GM19025 (cell line): ENCODE results near the gene LRRC37A3.
"Not testable (repeated sequence)": the region's sequence is repeated elsewhere in the genome, so short reads cannot be mapped to it uniquely, and the experiment has no call there.

Experiments used
- ATAC-seq: cut with Tn5 transposase; IDR thresholded peaks from one replicate; pipeline ENCODE4 v1.9.1; 2021; ENCODE audit warnings: mild to moderate bottlenecking, low read depth, moderate library complexity; ENCODE audit not compliant: unreplicated experiment

LRRC37A3 gene

GRCh38 chr17:64927444-64927843 is 8.2 kb upstream of the LRRC37A3 start:
- ATAC-seq, result not testable (repeated sequence)

DNA sequence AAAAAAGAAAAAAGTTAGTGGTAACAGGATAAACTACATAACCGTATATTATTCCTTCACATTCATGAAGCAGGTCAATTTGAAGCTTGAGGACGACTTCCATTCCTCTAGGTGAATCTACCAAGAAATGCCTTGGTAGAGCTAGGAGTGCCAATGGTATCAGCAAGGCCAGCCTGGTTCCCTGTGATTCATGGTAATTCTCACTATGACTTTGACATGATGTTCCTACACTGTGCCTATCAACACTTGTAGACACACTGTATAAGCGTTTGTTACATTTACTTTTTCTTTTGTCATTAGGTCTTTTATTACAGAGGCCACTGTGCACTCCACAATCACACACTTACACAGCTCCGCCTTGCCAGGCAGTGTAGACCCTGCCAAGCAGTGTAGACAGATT is 7.2 kb upstream of the LRRC37A3 start:
- not testable (repeated sequence) for ATAC-seq

- not testable (repeated sequence) for ATAC-seq
Observed at GRCh38 chr17:64925244-64925643, 6.0 kb upstream of the LRRC37A3 start.

DNA sequence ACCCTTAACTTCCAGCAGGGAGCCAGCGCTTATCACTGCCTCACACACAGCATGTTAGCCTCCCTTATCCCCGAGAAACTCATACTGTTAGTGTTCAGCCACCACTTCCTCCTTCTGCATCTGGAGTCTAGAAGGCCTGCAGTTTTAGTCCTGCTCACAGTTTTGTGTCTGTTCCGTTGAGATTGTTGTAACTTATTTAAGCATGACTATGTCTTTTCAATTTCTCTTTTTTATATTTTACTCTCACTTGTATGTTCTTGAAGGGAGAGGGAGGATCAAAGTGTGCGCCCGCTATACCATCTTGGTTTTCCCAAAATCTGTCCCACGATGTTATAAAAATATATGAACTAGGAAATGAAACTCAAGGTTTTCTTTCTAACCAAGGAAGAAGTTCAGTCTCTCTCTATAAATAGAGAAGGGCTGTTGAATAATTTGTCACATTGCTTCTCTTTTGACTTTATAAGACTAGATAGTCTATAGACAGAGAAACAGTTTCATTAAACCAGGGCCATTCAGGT is 3.8 kb upstream of the LRRC37A3 start:
- not testable (repeated sequence) for ATAC-seq

DNA sequence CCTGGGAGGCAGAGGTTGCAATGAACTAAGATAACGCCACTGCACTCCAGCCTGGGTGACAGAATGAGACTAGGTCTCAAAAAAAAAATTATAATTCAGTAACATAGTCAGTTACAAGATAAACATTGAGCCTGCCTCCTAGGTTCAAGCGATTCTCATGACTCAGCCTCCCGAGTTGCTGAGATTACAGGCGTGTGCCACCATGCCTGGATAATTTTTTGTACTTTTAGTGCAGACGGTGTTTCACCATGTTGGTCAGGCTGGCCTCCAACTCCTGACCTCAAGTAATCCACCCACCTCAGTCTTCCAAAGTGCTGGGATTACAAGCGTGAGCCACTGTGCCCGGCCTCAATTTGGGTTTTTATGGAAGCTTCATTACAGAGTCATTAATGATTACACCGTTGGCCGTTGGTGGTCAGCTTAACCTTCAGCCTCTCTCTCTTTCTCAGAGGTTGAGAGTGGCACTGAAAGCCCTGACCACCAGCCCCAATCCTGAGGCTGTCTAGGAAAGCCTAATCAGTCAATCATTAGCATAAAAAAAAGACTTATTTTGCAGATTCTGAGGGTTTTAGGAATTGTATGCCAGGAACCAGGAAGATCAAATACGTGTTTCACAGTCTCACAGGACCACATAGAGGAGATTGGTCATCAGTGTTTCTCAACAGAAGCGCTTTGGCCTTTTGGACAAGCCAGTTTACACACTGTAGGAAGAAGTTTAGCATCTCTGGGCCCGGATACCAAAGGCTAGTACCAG is 1.3 kb upstream of the LRRC37A3 start:
- ATAC-seq, result no peak

- ATAC-seq, result no peak
Observed at GRCh38 chr17:64920026-64920418, 744 bp upstream of the LRRC37A3 start.

DNA sequence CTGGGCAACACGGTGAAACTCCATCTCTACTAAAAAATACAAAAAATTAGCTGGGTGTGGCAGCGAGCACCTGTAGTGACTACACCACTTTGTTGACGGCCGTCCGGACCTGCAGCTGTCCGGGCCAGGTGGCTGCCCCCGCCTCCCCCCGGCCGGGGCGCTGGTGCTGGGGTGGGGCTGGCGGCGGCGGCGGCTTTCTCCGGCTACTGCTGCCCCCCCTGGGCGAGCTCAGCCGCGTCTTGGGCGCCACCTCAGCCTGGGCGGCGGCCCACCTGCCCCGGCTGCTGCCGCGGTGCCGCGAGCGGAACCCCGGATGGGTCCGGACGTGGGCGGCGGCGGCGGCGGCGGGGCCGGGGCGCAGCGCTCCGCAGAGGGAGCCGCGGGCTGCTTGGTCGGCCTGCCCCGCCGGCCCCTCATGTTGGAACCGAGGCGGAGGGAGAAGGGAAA is 413 bp downstream of the LRRC37A3 start:
- peak; percentile 51 for ATAC-seq

GRCh38 chr17:64917540-64917939 is 1.7 kb downstream of the LRRC37A3 start:
- not testable (repeated sequence) for ATAC-seq

GRCh38 chr17:64915244-64915643 is 4.0 kb downstream of the LRRC37A3 start:
- not testable (repeated sequence) for ATAC-seq

GRCh38 chr17:64910191-64910514 is 9.1 kb downstream of the LRRC37A3 start:
- ATAC-seq, result not testable (repeated sequence)

- ATAC-seq, result not testable (repeated sequence)
Observed at GRCh38 chr17:64909511-64910190, 9.6 kb downstream of the LRRC37A3 start.

GRCh38 chr17:64904069-64904468 is 15.2 kb downstream of the LRRC37A3 start:
- ATAC-seq, result not testable (repeated sequence)

DNA sequence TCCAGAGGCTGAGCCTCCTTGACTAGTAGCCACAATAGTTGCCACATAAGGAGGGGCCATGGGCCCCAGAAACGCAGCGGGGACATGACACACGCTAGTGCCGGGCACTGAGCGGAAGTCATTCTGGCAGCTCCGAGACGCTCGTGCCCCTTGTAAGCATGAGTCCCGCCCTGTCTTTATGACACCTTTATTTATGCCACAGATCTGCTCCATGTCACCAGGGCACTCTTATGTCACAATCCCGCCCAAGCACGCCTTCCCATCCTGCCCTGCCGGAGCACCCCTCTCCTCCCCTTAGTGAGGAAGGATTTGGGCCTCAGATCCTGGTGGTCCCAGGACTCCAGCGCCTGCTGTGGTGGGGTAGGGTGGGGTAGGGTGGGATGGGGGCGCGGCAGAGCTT is 22.1 kb downstream of the LRRC37A3 start:
- not testable (repeated sequence) for ATAC-seq

DNA sequence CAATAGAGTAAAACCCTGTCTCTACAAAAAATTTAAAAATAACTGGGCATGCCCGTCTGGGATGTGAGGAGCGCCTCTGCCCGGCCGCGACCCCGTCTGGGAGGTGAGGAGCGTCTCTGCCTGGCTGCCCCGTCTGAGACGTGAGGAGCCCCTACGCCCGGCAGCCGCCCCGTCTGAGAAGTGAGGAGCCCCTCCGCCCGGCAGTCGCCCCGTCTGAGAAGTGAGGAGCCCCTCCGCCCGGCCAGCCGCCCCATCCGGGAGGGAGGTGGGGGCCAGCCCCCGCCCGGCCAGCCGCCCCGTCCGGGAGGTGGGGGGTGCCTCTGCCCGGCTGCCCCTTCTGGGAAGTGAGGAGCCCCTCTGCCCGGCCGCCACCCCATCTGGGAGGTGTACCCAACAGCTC is 45.1 kb downstream of the LRRC37A3 start:
- not testable (repeated sequence) for ATAC-seq

DNA sequence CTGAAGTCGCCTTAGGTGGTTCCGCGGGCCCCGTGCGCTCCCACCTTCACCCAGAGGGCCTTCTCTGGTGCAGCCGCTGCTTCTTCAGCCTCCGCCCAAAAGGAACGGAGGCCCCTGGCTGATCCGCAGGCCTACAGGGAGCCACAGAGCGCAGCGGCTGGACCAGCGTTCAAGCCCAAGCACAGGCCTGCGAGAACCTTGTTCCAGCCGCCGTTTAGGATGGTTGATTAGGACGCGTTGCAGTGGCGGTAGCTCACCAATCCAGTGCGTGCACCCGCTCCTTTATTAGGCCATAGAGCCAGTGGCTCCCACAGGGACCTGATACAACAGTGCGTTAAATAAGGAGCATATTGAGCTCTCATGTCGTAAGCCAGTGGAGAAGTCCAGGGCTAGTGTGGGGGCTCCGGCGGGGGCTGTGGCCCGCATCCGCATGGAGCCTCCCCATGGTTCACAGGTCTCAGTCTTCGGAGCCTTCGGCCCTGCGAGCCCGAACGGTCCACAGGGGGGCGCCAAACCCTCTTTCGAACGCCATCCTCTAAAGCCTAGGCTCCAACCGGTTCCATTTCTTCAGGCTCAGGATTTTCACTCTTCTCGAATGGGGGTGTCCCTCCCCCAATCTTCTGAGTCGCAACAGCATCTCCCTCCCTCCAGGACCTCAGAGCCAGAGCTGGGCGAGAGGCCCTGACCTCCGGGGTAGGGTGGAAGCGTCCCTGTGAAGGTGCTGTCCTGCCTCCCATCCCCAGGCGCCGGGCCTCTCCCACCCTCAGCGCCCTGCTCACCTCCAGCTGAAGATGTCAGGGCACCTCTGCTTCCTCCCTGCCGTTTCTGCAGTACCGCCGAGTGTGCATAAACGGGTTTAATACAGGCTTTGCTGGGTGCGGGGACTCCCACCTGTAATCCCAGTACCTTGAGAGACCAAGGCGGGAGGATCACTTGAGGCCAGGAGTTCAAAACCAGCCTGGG is 71.5 kb downstream of the LRRC37A3 start:
- not testable (repeated sequence) for ATAC-seq

DNA sequence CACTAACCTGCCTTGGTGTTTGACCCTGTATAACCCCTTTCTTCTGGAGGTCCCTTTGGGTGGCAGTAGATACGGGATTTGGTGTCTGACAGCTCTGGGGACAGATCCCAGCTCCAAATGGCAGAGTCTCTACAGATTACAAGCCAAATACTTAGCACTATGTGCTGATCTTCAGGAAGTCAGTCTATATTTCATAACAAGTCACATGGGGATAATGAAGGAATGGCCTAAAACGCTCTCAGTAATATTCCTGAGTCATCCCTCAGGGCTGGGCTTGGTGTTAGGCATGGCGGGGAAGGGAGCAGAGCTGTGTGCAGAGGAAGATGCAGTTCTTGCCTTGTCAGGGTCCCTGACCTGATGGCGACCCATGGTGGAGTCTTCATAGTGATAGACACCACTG is 72.4 kb downstream of the LRRC37A3 start:
- ATAC-seq, result not testable (repeated sequence)

- ATAC-seq, result not testable (repeated sequence)
Observed at GRCh38 chr17:64843918-64844317, 75.4 kb downstream of the LRRC37A3 start.

- not testable (repeated sequence) for ATAC-seq
Observed at GRCh38 chr17:64842900-64843299, 76.4 kb downstream of the LRRC37A3 start.

DNA sequence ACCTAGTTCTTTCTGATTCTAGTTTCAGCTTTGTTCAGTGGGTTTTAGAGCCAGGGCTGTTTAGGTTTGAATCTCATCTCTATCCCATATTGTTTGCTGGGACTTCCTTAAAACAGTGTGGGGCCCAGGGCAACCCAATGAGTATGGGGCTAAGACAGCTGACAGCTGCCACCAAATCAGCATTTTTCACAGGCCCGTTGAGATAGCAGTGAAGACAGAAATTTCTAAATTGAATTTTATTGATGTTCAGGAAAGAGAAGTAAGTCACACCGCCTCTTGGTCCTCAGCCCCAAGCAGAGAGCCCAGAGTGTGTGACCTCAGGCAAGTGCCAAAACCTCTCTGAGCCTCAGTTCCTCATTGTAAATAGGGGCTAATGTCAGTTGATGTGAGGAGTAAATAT is 78.3 kb downstream of the LRRC37A3 start:
- not testable (repeated sequence) for ATAC-seq

DNA sequence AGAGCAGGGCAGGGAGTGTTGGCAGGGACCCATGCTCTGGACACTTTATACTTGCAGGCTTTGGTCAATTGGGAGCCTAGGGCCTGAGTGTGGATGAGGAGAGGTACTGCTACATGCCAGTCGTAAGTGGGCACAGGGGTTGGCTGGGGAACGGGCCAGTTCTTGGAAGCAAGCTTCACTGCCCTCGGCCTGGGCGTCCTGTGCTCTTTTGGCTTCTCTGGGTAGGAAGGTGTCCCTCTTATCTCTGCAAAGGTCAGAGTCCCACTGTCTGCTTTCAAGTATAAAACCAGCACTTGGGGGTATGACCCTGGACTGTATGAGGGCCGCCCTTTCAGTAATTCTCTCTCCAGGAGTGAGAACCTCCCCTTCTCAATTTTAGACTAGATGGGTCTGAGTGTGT is 80.8 kb downstream of the LRRC37A3 start:
- not testable (repeated sequence) for ATAC-seq
